ENCODE measurements around the gene GJD4.

DNA sequence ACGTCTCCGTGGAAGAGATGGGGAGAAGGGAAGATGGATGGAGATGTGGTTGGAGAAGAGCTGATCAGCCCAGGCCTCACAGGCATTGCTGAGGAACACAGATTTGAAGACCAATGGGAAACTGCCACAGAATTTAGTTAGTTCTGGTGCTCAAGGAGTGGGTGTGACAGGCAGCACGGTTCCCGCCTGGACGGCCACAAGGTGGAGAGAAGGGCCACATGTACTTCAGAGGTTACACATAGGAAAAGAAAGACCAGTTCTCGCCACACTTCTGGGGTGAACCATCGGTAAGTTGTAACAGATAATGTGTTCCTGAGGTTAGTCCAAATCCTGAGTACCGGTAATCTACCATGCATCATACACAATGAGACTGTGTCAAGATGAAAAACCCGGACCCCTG lies 29.5 kb upstream of the GJD4 start:
- no peak for TF ChIP-seq ZNF274 (IDR thresholded peaks at IDR 0.05; ENCODE audit: low read depth, low read length)
- no peak for TF ChIP-seq YY1 (IDR thresholded peaks at IDR 0.05; ENCODE audit: insufficient read depth, insufficient read length)
